ENCODE measurements around the gene NUMA1. TPM values are rescaled to one million over a fixed set of nuclear protein-coding genes. Genes with fewer than 3 reads are reported as not detected.

The NUMA1 gene
- total RNA-seq, 1 donor from 2014 or later: 247 TPM

DNA sequence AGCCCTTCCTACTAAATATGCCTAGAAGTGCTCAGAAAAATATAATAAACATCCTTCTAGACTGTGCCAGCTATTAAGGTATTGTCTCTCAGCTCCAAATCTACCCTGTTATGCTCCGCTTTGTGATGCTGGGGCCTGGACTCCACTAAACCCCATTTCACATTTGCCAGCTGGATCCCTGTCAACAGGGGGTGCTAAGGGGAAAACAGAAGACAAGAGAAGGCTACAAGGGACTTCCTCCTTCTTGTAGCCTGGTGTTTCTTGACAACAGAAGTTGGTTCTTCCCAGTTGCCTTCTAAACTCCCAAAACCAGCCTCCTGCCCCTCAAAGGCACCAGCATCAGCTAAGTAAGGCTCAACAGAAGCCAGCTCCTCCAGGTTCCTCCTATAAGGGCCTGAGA is 5.2 kb downstream of the NUMA1 start:
- Mint-ChIP-seq H3K27me3 (ENCODE audit: unreplicated experiment) (no peaks in the 10 kb centered on the region), H3K4me1 (ENCODE audit: unreplicated experiment) (peaks cover 45% of the 10 kb centered on the region), H3K27ac (ENCODE audit: unreplicated experiment) (peak overlapping the region; percentile 52), H3K9me3 (ENCODE audit: unreplicated experiment) (no peaks in the 10 kb centered on the region), H3K36me3 (ENCODE audit: unreplicated experiment) (peaks cover 4% of the 10 kb centered on the region), H3K4me3 (ENCODE audit: unreplicated experiment) (no peak overlapping the region)
- DNase-seq (ENCODE audit: extremely low spot score, unreplicated experiment): no peak
- TF ChIP-seq, protein P1, sequence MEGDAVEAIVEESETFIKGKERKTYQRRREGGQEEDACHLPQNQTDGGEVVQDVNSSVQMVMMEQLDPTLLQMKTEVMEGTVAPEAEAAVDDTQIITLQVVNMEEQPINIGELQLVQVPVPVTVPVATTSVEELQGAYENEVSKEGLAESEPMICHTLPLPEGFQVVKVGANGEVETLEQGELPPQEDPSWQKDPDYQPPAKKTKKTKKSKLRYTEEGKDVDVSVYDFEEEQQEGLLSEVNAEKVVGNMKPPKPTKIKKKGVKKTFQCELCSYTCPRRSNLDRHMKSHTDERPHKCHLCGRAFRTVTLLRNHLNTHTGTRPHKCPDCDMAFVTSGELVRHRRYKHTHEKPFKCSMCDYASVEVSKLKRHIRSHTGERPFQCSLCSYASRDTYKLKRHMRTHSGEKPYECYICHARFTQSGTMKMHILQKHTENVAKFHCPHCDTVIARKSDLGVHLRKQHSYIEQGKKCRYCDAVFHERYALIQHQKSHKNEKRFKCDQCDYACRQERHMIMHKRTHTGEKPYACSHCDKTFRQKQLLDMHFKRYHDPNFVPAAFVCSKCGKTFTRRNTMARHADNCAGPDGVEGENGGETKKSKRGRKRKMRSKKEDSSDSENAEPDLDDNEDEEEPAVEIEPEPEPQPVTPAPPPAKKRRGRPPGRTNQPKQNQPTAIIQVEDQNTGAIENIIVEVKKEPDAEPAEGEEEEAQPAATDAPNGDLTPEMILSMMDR (IDR thresholded peaks at IDR 0.05): no peak

DNA sequence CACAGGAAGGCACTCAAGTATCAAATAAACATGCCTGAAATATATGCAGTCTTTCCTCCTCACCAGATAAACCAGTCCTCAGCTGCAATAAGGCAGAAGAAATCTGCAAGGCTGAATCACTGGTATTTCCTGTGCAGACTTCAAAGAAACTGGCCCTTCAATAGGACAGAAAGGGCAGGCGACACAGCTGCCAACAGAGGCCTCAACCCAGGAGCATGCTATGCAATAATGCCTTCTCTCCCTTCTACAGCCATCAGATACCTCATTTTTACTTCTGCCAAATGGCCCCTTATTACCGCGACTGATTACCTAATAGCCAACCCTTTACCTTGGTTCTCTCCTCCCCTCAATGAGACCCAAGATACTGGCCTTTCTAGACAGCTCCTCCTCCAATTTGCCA is 8.0 kb downstream of the NUMA1 start:
- H3K4me1 Mint-ChIP-seq (ENCODE audit: unreplicated experiment): peaks cover 43% of the 10 kb centered on the region
- peak overlapping the region; percentile 86 for H3K27ac Mint-ChIP-seq (ENCODE audit: unreplicated experiment)
- no peak for DNase-seq (ENCODE audit: extremely low spot score, unreplicated experiment)
- H3K27me3 Mint-ChIP-seq (ENCODE audit: unreplicated experiment): no peaks in the 10 kb centered on the region
- TF ChIP-seq, protein P1 (IDR thresholded peaks at IDR 0.05): no peak
- no peaks in the 10 kb centered on the region for H3K9me3 Mint-ChIP-seq (ENCODE audit: unreplicated experiment)
- H3K4me3 Mint-ChIP-seq (ENCODE audit: unreplicated experiment): peak overlapping the region; percentile 5
- H3K36me3 Mint-ChIP-seq (ENCODE audit: unreplicated experiment): peaks cover 9% of the 10 kb centered on the region

DNA sequence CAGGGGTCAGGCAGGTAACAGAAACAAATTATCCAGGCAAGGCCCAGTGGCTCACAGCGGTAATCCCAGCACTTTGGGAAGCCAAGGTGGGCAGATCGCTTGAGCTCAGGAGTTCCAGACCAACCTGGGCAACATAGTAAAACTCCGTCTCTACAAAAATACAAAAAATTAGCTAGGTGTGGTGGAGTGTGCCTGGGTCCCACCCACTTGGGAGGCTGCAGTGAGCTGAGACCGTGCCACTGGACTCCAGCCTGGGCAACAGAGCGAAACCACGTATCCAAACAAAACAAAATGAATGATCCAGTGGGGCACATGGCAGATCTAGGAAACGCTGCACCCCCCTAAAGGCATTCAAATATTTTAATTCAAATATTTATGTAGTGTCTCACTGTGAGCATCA is 9.9 kb downstream of the NUMA1 start:
- peak overlapping the region; percentile 83 for H3K27ac Mint-ChIP-seq (ENCODE audit: unreplicated experiment)
- H3K9me3 Mint-ChIP-seq (ENCODE audit: unreplicated experiment): no peaks in the 10 kb centered on the region
- DNase-seq (ENCODE audit: extremely low spot score, unreplicated experiment): no peak
- peaks cover 44% of the 10 kb centered on the region for H3K4me1 Mint-ChIP-seq (ENCODE audit: unreplicated experiment)
- no peaks in the 10 kb centered on the region for H3K27me3 Mint-ChIP-seq (ENCODE audit: unreplicated experiment)
- TF ChIP-seq, protein P1 (IDR thresholded peaks at IDR 0.05): no peak
- peaks cover 7% of the 10 kb centered on the region for H3K36me3 Mint-ChIP-seq (ENCODE audit: unreplicated experiment)
- H3K4me3 Mint-ChIP-seq (ENCODE audit: unreplicated experiment): no peak overlapping the region

DNA sequence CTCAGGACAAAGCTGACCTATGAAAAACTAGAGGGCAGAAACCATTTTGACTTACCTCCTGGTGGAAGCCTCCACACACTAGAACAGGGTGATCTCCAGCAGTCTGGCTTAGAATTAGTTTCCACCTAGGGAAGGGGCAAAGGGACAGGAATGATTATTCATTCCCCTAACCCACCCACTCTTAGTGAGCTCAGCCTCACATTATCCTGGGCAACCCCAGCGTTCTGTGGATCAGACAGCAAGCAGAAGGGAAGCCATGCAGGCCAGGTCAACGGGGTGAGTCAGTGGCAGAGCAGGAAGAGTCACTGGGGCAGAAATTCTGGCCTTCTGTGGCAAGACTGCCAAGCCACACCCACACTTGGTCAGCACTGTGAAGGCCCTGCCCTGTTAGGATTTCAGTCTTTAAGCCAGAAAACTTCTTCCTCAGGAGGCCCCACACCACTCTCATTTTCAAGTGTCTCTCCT is 10.5 kb downstream of the NUMA1 start:
- TF ChIP-seq, protein P1 (IDR thresholded peaks at IDR 0.05): no peak
- Mint-ChIP-seq H3K36me3 (ENCODE audit: unreplicated experiment) (peaks cover 7% of the 10 kb centered on the region), H3K4me1 (ENCODE audit: unreplicated experiment) (peaks cover 44% of the 10 kb centered on the region), H3K27me3 (ENCODE audit: unreplicated experiment) (no peaks in the 10 kb centered on the region), H3K9me3 (ENCODE audit: unreplicated experiment) (no peaks in the 10 kb centered on the region), H3K27ac (ENCODE audit: unreplicated experiment) (peak overlapping the region; percentile 83), H3K4me3 (ENCODE audit: unreplicated experiment) (no peak overlapping the region)
- no peak for DNase-seq (ENCODE audit: extremely low spot score, unreplicated experiment)

DNA sequence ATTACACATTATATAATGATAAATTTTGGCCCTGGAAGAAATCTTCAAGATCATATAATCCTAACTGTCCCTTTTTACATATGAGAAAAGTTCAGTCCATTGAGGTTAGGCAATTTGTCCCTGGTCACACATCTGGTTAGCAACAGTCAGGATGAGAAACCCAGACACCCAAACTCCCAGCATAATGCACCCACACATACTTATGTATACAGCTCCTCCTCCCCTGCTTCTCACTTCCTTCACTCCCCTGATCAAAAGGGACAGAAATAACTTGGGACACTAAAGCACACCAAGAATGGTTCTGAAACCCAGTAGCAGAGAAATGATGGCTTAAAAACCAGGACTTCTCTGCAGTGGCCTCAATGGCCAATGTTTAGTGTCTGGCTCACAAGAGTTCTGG is 11.1 kb downstream of the NUMA1 start:
- TF ChIP-seq, protein P1 (IDR thresholded peaks at IDR 0.05): no peak
- DNase-seq (ENCODE audit: extremely low spot score, unreplicated experiment): no peak
- peaks cover 7% of the 10 kb centered on the region for H3K36me3 Mint-ChIP-seq (ENCODE audit: unreplicated experiment)
- no peaks in the 10 kb centered on the region for H3K27me3 Mint-ChIP-seq (ENCODE audit: unreplicated experiment)
- H3K4me1 Mint-ChIP-seq (ENCODE audit: unreplicated experiment): peaks cover 44% of the 10 kb centered on the region
- H3K4me3 Mint-ChIP-seq (ENCODE audit: unreplicated experiment): no peak overlapping the region
- H3K9me3 Mint-ChIP-seq (ENCODE audit: unreplicated experiment): no peaks in the 10 kb centered on the region
- peak overlapping the region; percentile 83 for H3K27ac Mint-ChIP-seq (ENCODE audit: unreplicated experiment)
